Mesothelial cell of epicardium (in vitro differentiated cells): ENCODE measurements around the gene FDXR. TPM values are rescaled to one million over a fixed set of nuclear protein-coding genes. Genes with fewer than 3 reads are reported as not detected.

Experiments used
- DNase-seq, 2 experiments: peaks; one replicate each; pipeline ENCODE4 v3.0.0; 2021; ENCODE audit warnings: low spot score in 2 of 2; ENCODE audit not compliant: unreplicated experiment in 2 of 2
- H3K27ac Mint-ChIP-seq: 2 replicates; pipeline ENCODE4 v1.8.0; 2021; ENCODE audit warnings: mixed read lengths
- H3K27me3 Mint-ChIP-seq: 2 replicates; pipeline ENCODE4 v1.8.0; 2021; ENCODE audit warnings: low read depth, mixed read lengths
- H3K36me3 Mint-ChIP-seq: 2 replicates; pipeline ENCODE4 v1.8.0; 2021; ENCODE audit warnings: mixed read lengths
- H3K4me1 Mint-ChIP-seq: 2 replicates; pipeline ENCODE4 v1.8.0; 2021; ENCODE audit warnings: mixed read lengths
- H3K4me3 Mint-ChIP-seq: 2 replicates; pipeline ENCODE4 v1.8.0; 2021; ENCODE audit warnings: mild to moderate bottlenecking, moderate library complexity, mixed read lengths
- H3K9me3 Mint-ChIP-seq: 2 replicates; pipeline ENCODE4 v1.8.0; 2021; ENCODE audit warnings: mixed read lengths
- CTCF ChIP-seq: fragments of 200-600 bp; sonication (generic); IDR thresholded peaks from one replicate; pipeline ENCODE4 v1.5.0; 2021; ENCODE audit warnings: antibody characterized with exemption; ENCODE audit not compliant: unreplicated experiment
- total RNA-seq: library from RNA; stranded (reverse); gene quantifications from 3 replicates; pipeline ENCODE4 v1.2.1, GENCODE V29; 2021

The FDXR gene
- total RNA-seq, 1 donor from 2014 or later, result 20.4 TPM

- TF ChIP-seq CTCF, result no peak
- H3K9me3 Mint-ChIP-seq, result no peaks in the 10 kb centered on the region
- no peaks in the 10 kb centered on the region for H3K36me3 Mint-ChIP-seq
- H3K27ac Mint-ChIP-seq, result no peak overlapping the region
- peaks cover 9% of the 10 kb centered on the region for H3K4me1 Mint-ChIP-seq
- no peak for DNase-seq
- no peak overlapping the region for H3K4me3 Mint-ChIP-seq
- H3K27me3 Mint-ChIP-seq, result peaks cover 8% of the 10 kb centered on the region
Measured at GRCh38 chr17:74903034-74903433, 30.2 kb upstream of the FDXR start.

- no peak for DNase-seq
- no peak overlapping the region for H3K4me3 Mint-ChIP-seq
- H3K27ac Mint-ChIP-seq, result no peak overlapping the region
- no peak for TF ChIP-seq CTCF
- H3K4me1 Mint-ChIP-seq, result peaks cover 3% of the 10 kb centered on the region
- H3K27me3 Mint-ChIP-seq, result peaks cover 17% of the 10 kb centered on the region
- H3K36me3 Mint-ChIP-seq, result no peaks in the 10 kb centered on the region
- H3K9me3 Mint-ChIP-seq, result no peaks in the 10 kb centered on the region
Measured at GRCh38 chr17:74901353-74902135, 28.8 kb upstream of the FDXR start.

GRCh38 chr17:74900208-74900607 lies 27.4 kb upstream of the FDXR start:
- peaks cover 30% of the 10 kb centered on the region for H3K27me3 Mint-ChIP-seq
- no peaks in the 10 kb centered on the region for H3K9me3 Mint-ChIP-seq
- no peaks in the 10 kb centered on the region for H3K36me3 Mint-ChIP-seq
- no peak overlapping the region for H3K27ac Mint-ChIP-seq
- no peak for DNase-seq
- no peak overlapping the region for H3K4me3 Mint-ChIP-seq
- H3K4me1 Mint-ChIP-seq, result no peaks in the 10 kb centered on the region
- no peak for TF ChIP-seq CTCF

GRCh38 chr17:74898376-74898946 lies 25.7 kb upstream of the FDXR start:
- no peak for TF ChIP-seq CTCF
- no peaks in the 10 kb centered on the region for H3K36me3 Mint-ChIP-seq
- H3K27ac Mint-ChIP-seq, result no peak overlapping the region
- no peak overlapping the region for H3K4me3 Mint-ChIP-seq
- peaks cover 3% of the 10 kb centered on the region for H3K4me1 Mint-ChIP-seq
- no peak for DNase-seq
- H3K27me3 Mint-ChIP-seq, result peaks cover 45% of the 10 kb centered on the region
- no peaks in the 10 kb centered on the region for H3K9me3 Mint-ChIP-seq

GRCh38 chr17:74893936-74894671 lies 21.3 kb upstream of the FDXR start:
- peaks cover 66% of the 10 kb centered on the region for H3K27me3 Mint-ChIP-seq
- no peaks in the 10 kb centered on the region for H3K9me3 Mint-ChIP-seq
- peak overlapping the region; percentile 68 for H3K4me3 Mint-ChIP-seq
- no peak overlapping the region for H3K27ac Mint-ChIP-seq
- no peak for TF ChIP-seq CTCF
- no peaks in the 10 kb centered on the region for H3K36me3 Mint-ChIP-seq
- peaks cover 3% of the 10 kb centered on the region for H3K4me1 Mint-ChIP-seq
- no peak for DNase-seq
